Measurements from ENCODE around the gene GALNT6.

DNA sequence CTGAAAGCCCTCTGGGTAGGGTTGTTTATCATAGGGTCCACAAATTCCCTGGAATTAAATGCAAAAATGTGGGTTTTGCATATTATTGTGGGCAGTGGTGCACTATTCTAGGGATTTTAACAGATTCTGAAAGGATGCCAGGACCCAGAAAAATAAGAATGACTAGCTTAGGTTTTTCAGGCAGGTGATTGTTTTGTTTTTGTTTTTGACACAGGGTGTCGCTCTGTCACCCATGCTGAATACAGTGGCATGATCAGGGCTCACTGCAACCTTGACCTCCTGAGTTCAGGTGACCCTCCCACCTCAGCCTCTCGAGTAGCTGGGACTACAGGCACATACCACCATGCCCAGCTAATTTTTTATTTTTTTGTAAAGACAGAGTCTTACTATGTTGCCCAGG is 19.2 kb downstream of the GALNT6 start:
- TF ChIP-seq EP300 (IDR thresholded peaks at IDR 0.05; ENCODE audit: low read depth in 2 of 2, low read length in 2 of 2), result no peak
- no peak for TF ChIP-seq EP300 (CRISPR knock-in tag; IDR thresholded peaks at IDR 0.05; ENCODE audit: borderline replicate concordance)
- TF ChIP-seq, protein P1, sequence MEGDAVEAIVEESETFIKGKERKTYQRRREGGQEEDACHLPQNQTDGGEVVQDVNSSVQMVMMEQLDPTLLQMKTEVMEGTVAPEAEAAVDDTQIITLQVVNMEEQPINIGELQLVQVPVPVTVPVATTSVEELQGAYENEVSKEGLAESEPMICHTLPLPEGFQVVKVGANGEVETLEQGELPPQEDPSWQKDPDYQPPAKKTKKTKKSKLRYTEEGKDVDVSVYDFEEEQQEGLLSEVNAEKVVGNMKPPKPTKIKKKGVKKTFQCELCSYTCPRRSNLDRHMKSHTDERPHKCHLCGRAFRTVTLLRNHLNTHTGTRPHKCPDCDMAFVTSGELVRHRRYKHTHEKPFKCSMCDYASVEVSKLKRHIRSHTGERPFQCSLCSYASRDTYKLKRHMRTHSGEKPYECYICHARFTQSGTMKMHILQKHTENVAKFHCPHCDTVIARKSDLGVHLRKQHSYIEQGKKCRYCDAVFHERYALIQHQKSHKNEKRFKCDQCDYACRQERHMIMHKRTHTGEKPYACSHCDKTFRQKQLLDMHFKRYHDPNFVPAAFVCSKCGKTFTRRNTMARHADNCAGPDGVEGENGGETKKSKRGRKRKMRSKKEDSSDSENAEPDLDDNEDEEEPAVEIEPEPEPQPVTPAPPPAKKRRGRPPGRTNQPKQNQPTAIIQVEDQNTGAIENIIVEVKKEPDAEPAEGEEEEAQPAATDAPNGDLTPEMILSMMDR (CRISPR knock-in tag; IDR thresholded peaks at IDR 0.05), result peak; percentile 29; the same call in 1 of the 2 replicates
- no peak for TF ChIP-seq SRF (IDR thresholded peaks at IDR 0.05; ENCODE audit: low read depth, low read length)

Measured in HepG2 (cell line).